Stimulated activated CD4-positive, alpha-beta T cell treated with anti-CD3 and anti-CD28 coated beads, Interleukin-15, amount 100 ng/mL, for 48 hours (primary cell): ENCODE data around the gene ZAP70.
"Not testable (repeated sequence)": the region's sequence is repeated elsewhere in the genome, so short reads cannot be mapped to it uniquely, and the experiment has no call there.

Source experiments
- DNase-seq, 2 donors: peaks; one replicate each; pipeline ENCODE4 v3.0.0-alpha.2; 2020; ENCODE audit warnings: low read depth in 2 of 2

The ZAP70 gene

GRCh38 chr2:97698530-97698929 is 14.8 kb upstream of the ZAP70 start:
- no peak for DNase-seq

GRCh38 chr2:97699765-97700444 is 13.5 kb upstream of the ZAP70 start:
- DNase-seq, result peak in 1 of 2 donors; percentile 65

- no peak for DNase-seq
Measured at GRCh38 chr2:97701186-97701585, 12.2 kb upstream of the ZAP70 start.

GRCh38 chr2:97701851-97702465 is 11.4 kb upstream of the ZAP70 start:
- DNase-seq, result no peak

DNA sequence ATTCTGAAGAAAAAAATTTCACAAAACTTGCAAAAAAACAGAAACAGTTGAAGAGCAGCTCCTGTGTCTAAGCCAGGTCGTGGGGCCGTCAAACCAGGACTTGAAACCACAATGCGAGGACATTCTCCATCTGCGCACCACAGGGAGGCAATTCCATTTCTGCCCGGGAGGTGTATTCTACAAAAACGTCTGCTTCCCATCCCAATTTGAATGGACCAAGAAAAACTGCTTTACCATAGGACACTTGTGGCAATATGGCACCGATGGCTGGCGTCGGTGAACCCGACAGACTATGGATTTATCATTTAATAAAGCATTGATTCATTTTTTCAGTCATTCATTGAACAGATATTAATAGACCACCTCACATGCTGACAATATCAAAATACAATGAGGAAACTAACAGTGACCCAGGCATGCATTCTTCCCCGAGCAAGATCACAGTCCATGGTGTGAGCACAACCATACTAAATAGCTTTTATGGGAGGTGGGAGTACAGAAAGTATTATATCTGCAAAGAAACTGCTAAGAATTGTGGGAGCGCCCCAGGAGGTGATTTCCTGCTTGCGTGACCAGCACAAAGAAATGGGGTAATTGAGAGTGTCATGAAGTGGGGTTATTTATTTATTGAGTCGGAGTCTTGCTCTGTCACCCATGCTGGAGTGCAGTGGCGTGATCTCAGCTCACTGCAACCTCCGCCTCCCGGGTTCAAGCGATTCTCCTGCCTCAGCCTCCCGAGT is 10.5 kb upstream of the ZAP70 start:
- no peak for DNase-seq

GRCh38 chr2:97703741-97704140 is 9.6 kb upstream of the ZAP70 start:
- DNase-seq, result no peak

DNA sequence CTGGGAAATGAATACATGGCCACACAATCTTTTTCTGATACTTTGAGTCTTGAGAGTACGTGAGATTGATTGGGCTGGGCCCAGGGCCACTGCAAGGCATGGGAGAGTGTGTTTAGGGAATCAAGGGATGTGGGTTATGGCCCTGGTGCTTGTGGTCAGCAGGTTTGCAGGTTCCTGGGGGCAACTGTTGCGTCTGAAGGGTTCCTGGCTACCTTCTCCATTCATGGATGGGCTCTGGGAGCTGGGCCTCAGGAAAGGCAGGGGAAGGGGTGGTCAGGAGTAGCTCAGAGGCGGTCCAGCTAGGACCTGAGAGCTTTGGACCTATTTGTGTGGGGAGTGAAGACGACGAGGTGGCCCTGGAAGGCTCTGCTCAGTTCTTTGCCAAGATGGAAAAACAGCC is 8.4 kb upstream of the ZAP70 start:
- no peak for DNase-seq

DNA sequence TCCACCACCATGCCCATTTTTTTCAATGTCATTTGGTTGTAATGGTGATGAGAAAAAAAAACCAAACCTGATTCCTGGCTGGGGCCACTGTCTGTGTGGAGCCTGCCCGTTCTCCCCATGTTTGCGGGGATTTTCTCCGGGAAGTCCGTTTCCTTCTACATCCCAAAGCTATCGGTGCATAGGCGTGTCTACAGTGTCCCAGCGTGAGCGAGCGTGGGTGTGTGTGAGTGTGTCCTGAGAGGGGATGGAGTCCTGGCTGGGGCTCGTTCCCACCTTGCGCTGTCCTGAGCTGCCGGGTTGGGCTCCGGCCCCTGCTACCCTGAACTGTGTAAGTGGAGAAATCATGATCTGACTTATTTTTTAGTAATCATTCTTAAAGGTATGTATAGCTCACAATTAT is 7.3 kb upstream of the ZAP70 start:
- DNase-seq, result no peak

- DNase-seq, result no peak
Measured at GRCh38 chr2:97706708-97707345, 6.5 kb upstream of the ZAP70 start.

DNA sequence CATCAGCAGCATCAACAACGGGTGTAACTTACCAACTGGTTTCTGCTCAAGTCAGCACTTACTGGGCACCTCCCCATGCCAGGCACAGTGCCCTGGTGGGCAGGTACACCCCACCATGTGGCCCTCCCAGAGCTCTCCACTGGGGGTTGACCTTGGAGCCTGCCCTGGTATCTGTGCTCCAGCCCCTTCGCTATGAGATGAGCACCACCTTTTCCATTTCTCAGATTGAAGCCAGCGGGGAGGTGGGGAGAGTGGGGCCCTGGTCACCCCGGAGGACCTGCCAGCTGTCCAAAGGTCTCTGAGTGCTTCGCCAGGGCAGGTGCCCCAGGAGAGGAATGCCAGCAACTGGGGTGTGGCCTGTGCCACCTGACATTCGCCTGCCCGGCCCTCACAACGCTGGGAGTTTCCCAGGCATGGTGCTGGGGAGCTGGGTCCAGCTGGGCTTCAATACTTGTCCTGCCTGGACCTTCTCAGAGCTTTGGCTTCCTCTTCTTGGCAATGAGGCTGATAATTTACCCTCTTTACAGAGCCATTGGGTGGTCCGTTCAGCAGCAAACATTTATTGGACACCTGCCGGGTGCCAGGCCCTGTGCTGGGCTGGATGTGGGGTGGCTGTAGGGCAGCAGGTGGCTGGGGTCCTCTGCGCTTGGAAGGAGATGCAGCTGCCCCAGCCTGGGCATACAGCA is 5.9 kb upstream of the ZAP70 start:
- DNase-seq, result no peak

GRCh38 chr2:97708048-97708380 is 5.4 kb upstream of the ZAP70 start:
- no peak for DNase-seq

- DNase-seq, result no peak
Measured at GRCh38 chr2:97708608-97709007, 4.8 kb upstream of the ZAP70 start.

DNA sequence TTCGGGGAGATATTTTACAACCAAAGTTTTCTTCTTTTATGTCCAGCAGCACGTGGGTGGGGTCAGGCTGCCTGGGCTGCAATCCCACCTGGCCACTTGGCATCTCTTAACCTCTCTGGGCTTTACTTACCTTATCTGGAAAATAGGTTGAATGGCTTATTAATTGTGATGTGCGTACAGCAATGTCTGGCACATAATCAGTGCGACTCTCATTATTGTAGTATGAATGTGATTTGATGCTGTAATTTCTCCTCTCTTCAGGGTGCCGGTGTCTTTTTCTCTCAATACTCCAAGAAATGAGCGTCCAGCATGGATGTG is 2.0 kb upstream of the ZAP70 start:
- DNase-seq, result no peak

DNA sequence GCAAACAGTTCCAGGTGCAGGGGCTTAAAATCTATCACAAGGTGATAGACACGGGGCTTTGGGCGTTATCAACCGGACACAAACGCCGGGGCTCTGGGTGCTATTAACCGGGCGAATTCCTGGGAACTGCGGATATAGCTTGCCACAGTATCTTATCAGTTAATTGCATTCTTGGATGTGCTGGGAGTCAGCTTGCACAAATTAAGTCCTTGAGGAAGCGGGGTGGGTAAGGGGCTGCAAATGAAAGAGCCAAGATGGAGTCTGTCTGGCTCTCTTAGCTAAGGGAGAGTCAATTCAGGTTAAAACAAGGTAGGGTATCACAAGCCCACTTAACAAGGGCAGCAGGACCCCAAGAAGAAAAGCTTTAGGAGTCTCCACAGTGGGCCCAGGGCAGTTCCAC is 1.2 kb upstream of the ZAP70 start:
- DNase-seq, result not testable (repeated sequence)

DNA sequence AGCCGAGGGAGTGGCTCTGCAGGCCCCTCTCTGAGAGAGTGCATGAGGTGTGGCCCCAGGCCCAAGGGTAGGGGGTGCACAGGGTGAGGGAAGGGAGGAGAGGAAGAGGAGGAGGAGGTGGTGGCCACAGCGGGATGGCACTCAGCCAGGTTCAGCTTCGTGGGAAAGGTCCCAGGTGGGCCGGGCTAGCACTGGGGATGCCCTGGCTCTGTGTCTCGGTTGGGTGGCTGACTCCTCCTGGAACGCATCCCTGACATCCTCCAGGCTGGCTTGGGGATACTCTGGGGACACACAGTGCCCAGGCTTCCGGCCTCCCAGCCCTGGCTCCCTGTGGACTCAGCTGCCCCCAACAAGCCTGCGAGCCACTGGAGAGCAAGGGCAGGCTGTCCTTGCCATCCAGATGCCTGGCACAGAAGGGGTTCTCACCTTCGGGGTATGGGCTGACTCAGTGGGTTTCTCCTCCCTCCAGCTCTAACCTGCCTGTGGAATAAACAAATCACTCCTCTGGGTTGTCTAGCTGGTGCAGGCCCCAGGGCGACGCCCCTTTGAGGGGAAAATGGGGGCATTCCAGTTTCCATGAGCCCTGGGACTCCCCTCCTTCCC is 582 bp upstream of the ZAP70 start:
- no peak for DNase-seq

DNA sequence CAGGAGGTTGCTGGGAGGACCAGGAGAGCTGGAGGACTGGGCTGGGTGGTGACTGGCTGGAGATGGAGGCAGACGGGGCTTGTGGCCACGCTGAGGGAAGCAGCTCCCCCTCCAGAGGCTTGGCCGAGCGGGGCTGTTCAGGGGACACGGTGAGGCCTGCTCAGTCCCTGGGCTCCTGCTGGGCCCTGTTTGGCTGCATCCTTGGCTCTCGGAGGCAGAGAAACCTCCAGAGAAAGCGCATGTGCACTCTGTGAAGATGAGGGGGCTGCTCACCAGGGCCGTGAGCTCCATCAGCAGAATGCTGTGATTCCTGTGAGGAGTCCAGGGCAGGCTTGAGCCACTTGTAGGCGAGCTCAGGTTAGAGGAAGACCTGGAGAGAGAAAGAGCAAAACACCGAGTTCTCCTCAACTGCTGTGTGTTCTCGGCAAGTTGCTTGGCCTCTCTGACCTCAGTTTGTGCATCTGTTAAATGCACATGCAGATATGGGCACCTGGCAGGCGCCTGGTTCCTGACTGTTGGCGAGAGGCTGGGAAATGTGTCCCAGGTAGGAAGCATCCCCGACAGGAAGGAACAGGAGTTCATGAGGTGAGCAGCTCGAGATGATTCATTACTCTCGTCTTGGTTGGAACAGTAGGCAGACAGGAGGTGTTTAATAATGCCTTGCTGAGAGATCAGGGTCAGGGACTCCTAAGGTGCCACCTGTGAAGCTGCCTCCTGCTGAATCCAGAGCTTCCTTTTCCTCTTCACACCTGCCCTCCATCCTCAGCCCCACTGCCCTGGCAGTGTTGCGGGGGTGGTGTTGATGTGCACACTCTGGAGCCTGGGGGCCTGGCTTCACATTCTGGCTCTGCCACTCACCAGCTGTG is 941 bp downstream of the ZAP70 start:
- DNase-seq, result no peak

GRCh38 chr2:97714950-97715652 is 1.7 kb downstream of the ZAP70 start:
- no peak for DNase-seq

- DNase-seq, result no peak
Measured at GRCh38 chr2:97715951-97716694, 2.7 kb downstream of the ZAP70 start.
